ENCODE measurements around the gene CCM2L. TPM values are rescaled to one million over a fixed set of nuclear protein-coding genes. Genes with fewer than 3 reads are reported as not detected.

The CCM2L gene
- total RNA-seq, 1 donor from 2014 or later, result 0.11 TPM

DNA sequence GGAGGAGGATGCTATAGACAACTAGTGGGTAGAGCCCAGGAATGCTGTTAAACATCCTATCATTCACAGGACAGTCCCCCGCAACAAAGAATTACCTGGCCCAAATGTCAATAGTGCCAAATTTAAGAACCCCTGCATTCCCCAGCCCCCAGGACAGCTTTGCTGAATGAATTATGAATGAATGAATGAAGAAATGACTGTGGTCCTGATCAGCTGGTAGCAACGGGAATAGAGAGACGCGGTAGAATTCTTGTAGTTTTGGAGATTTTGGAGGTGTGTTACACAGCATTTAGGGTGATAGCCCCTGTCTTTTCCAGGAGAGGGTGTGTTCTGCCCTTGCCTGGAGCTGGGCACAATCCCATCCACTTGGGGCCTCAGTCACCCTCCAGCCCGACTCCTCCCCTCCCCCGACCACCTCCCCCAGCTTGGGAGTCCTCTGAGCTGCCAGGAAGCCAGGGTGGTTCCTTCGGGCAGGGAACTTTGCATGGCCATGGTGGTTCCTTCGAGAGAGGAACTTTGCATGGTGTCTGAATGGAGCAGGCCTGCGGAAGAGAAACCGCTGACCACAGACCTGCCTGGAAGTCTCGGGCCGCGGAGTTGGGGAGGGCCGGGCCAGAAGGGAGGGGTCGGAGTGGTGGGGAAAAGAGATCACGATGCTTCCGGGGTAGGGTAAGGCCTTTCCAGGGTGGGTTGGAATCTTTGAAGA, 40.8 kb downstream of the CCM2L start:
- no peak overlapping the region for H3K4me3 ChIP-seq (ENCODE audit: insufficient read depth, low read depth, low read length)
- no peak overlapping the region for H3K27ac Mint-ChIP-seq (ENCODE audit: unreplicated experiment)
- no peaks in the 10 kb centered on the region for H3K36me3 ChIP-seq (ENCODE audit: insufficient read depth, low read length)
- DNase-seq (ENCODE audit: low read depth) (no peak), FAIRE-seq (no peak)
- peaks cover 3% of the 10 kb centered on the region for H3K36me3 Mint-ChIP-seq (ENCODE audit: low read depth, unreplicated experiment)
- no peak overlapping the region for H3K4me2 ChIP-seq (ENCODE audit: low read length)
- H3K9ac ChIP-seq (ENCODE audit: low read length), result no peak overlapping the region
- no peaks in the 10 kb centered on the region for H3K4me1 ChIP-seq (ENCODE audit: insufficient read depth, low read length)
- no peak overlapping the region for H2AFZ ChIP-seq (ENCODE audit: low read depth, low read length)
- no peak overlapping the region for H3K27ac ChIP-seq (ENCODE audit: low read depth, low read length)
- no peaks in the 10 kb centered on the region for H4K20me1 ChIP-seq (ENCODE audit: insufficient read depth, low read length)
- peaks cover 17% of the 10 kb centered on the region for H3K9me3 Mint-ChIP-seq (ENCODE audit: unreplicated experiment)
- peak overlapping the region; percentile 20 for H3K4me3 Mint-ChIP-seq (ENCODE audit: unreplicated experiment)
- no peak for TF ChIP-seq EZH2 (IDR thresholded peaks at IDR 0.05; ENCODE audit: insufficient read depth, low read length)
- TF ChIP-seq, protein P1, sequence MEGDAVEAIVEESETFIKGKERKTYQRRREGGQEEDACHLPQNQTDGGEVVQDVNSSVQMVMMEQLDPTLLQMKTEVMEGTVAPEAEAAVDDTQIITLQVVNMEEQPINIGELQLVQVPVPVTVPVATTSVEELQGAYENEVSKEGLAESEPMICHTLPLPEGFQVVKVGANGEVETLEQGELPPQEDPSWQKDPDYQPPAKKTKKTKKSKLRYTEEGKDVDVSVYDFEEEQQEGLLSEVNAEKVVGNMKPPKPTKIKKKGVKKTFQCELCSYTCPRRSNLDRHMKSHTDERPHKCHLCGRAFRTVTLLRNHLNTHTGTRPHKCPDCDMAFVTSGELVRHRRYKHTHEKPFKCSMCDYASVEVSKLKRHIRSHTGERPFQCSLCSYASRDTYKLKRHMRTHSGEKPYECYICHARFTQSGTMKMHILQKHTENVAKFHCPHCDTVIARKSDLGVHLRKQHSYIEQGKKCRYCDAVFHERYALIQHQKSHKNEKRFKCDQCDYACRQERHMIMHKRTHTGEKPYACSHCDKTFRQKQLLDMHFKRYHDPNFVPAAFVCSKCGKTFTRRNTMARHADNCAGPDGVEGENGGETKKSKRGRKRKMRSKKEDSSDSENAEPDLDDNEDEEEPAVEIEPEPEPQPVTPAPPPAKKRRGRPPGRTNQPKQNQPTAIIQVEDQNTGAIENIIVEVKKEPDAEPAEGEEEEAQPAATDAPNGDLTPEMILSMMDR (IDR thresholded peaks at IDR 0.05; ENCODE audit: insufficient read depth, low read depth, low read length), result no peak
- H3K9me3 ChIP-seq (ENCODE audit: insufficient read depth, low read depth, low read length), result no peaks in the 10 kb centered on the region
- H3K79me2 ChIP-seq (ENCODE audit: insufficient read depth, low read length), result no peaks in the 10 kb centered on the region
- no peaks in the 10 kb centered on the region for H3K4me1 Mint-ChIP-seq (ENCODE audit: low read depth, unreplicated experiment)
- H3K27me3 ChIP-seq (ENCODE audit: insufficient read depth, low read length), result peaks cover 59% of the 10 kb centered on the region
- peaks cover 46% of the 10 kb centered on the region for H3K27me3 Mint-ChIP-seq (ENCODE audit: low read depth, unreplicated experiment)

DNA sequence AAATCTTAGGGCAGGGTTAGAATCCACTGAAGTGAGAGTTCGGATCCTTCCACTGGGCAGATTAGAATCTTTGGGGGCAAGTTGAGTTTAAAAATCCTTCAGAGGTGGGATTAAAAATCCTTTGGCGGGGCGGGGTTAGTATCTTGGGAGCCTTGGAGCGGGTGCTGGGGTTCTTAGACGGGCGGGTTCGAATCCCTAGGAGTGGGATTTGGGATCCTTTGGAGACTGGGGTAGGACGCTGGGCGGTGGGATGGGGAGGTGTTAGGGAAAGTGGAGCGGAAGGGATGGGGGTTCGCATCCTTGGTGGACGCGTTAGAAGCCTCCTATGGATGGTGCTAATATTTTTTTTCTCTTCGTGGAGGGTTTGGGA, 41.5 kb downstream of the CCM2L start:
- Mint-ChIP-seq H3K9me3 (ENCODE audit: unreplicated experiment) (peaks cover 17% of the 10 kb centered on the region), H3K36me3 (ENCODE audit: low read depth, unreplicated experiment) (peaks cover 3% of the 10 kb centered on the region), H3K4me1 (ENCODE audit: low read depth, unreplicated experiment) (no peaks in the 10 kb centered on the region), H3K4me3 (ENCODE audit: unreplicated experiment) (no peak overlapping the region), H3K27ac (ENCODE audit: unreplicated experiment) (no peak overlapping the region), H3K27me3 (ENCODE audit: low read depth, unreplicated experiment) (peaks cover 46% of the 10 kb centered on the region)
- Histone ChIP-seq H3K79me2 (ENCODE audit: insufficient read depth, low read length) (no peaks in the 10 kb centered on the region), H2AFZ (ENCODE audit: low read depth, low read length) (no peak overlapping the region), H3K27ac (ENCODE audit: low read depth, low read length) (no peak overlapping the region), H3K36me3 (ENCODE audit: insufficient read depth, low read length) (no peaks in the 10 kb centered on the region), H4K20me1 (ENCODE audit: insufficient read depth, low read length) (no peaks in the 10 kb centered on the region), H3K27me3 (ENCODE audit: insufficient read depth, low read length) (peaks cover 58% of the 10 kb centered on the region), H3K9ac (ENCODE audit: low read length) (no peak overlapping the region), H3K4me2 (ENCODE audit: low read length) (no peak overlapping the region), H3K9me3 (ENCODE audit: insufficient read depth, low read depth, low read length) (no peaks in the 10 kb centered on the region), H3K4me1 (ENCODE audit: insufficient read depth, low read length) (no peaks in the 10 kb centered on the region), H3K4me3 (ENCODE audit: insufficient read depth, low read depth, low read length) (no peak overlapping the region)
- peak; percentile 77 for TF ChIP-seq EZH2 (IDR thresholded peaks at IDR 0.05; ENCODE audit: insufficient read depth, low read length)
- TF ChIP-seq, protein P1 (IDR thresholded peaks at IDR 0.05; ENCODE audit: insufficient read depth, low read depth, low read length), result no peak
- DNase-seq (ENCODE audit: low read depth), result no peak
- no peak for FAIRE-seq

DNA sequence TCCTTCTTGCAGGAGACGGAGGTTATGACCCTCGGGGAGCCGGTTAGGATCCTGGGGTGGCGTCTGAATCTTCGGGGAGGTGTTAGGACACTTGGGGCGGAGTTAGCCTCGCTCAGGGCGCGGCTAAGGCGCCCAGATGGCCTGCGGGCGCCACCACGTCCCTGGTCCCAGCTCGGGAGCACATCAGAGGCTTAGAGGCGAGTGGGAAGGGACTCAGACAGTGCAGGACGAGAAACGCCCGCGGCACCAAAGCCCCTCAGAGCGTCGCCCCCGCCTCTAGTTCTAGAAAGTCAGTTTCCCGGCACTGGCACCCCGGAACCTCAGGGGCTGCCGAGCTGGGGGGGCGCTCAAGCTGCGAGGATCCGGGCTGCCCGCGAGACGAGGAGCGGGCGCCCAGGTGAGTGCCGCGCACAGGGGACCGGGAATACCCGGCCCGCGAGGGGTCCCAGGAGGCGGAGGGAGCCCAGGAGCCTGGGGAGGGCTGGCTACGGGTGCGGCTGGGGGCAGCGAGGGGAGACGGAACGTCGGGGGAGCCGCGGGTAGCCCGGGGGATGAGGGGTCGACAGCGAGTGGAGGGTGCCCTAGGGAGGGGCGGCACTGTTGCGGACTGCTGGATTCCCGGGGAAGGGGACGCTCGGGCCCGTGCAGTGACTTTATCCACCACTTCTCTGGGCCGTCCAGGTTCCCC, 42.0 kb downstream of the CCM2L start, which contains the start of gene HCK:
Gene HCK (plus strand): TSS at position 153 of the 688 bp plus-strand sequence.
- Mint-ChIP-seq H3K27me3 (ENCODE audit: low read depth, unreplicated experiment) (peaks cover 47% of the 10 kb centered on the region), H3K27ac (ENCODE audit: unreplicated experiment) (no peak within 1 kb of the TSS), H3K36me3 (ENCODE audit: low read depth, unreplicated experiment) (peaks cover 3% of the 10 kb centered on the region), H3K4me3 (ENCODE audit: unreplicated experiment) (no peak within 1 kb of the TSS), H3K4me1 (ENCODE audit: low read depth, unreplicated experiment) (no peaks in the 10 kb centered on the region), H3K9me3 (ENCODE audit: unreplicated experiment) (peaks cover 15% of the 10 kb centered on the region)
- Histone ChIP-seq H3K9ac (ENCODE audit: low read length) (no peak within 1 kb of the TSS), H3K4me3 (ENCODE audit: insufficient read depth, low read depth, low read length) (no peak within 1 kb of the TSS), H3K36me3 (ENCODE audit: insufficient read depth, low read length) (no peaks in the 10 kb centered on the region), H3K27ac (ENCODE audit: low read depth, low read length) (no peak within 1 kb of the TSS), H3K4me1 (ENCODE audit: insufficient read depth, low read length) (no peaks in the 10 kb centered on the region), H3K79me2 (ENCODE audit: insufficient read depth, low read length) (no peaks in the 10 kb centered on the region), H4K20me1 (ENCODE audit: insufficient read depth, low read length) (no peaks in the 10 kb centered on the region), H2AFZ (ENCODE audit: low read depth, low read length) (no peak within 1 kb of the TSS), H3K9me3 (ENCODE audit: insufficient read depth, low read depth, low read length) (no peaks in the 10 kb centered on the region), H3K4me2 (ENCODE audit: low read length) (no peak within 1 kb of the TSS), H3K27me3 (ENCODE audit: insufficient read depth, low read length) (peaks cover 59% of the 10 kb centered on the region)
- TF ChIP-seq EZH2 (IDR thresholded peaks at IDR 0.05; ENCODE audit: insufficient read depth, low read length), result peak; percentile 90
- TF ChIP-seq, protein P1 (IDR thresholded peaks at IDR 0.05; ENCODE audit: insufficient read depth, low read depth, low read length), result no peak
- FAIRE-seq (no peak), DNase-seq (ENCODE audit: low read depth) (no peak)

All from astrocyte (in vitro differentiated cells and primary cell).